Measurements from ENCODE around the gene MAML3. TPM values are rescaled to one million over a fixed set of nuclear protein-coding genes. Genes with fewer than 3 reads are reported as not detected.

Gene MAML3
- total RNA-seq, 1 experiment from 2014 or later, result 12.1 TPM

DNA sequence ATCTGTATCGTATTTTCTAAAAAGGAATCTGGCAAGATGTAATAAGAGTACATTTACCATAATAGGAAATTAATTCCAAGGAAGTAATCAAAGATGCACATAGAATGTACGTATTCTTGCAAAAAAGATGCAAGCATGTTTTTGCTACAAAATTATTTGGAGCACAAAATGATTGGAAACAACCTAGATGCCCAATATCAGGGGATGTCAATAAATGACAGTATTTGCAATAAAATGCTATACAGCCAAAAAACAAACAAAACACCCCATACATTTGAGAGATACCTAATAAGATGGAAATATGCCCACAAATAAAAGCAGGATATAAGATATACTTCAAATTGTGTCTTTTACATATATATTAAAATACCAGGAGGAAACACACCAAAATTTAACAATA, 29.3 kb upstream of the MAML3 start:
- no peaks in the 10 kb centered on the region for H3K4me1 ChIP-seq
- no peaks in the 10 kb centered on the region for H3K27me3 Mint-ChIP-seq (ENCODE audit: insufficient read depth, unreplicated experiment)
- H3K4me3 ChIP-seq (ENCODE audit: low read depth, low read length), result no peak overlapping the region
- TF ChIP-seq, protein P1, sequence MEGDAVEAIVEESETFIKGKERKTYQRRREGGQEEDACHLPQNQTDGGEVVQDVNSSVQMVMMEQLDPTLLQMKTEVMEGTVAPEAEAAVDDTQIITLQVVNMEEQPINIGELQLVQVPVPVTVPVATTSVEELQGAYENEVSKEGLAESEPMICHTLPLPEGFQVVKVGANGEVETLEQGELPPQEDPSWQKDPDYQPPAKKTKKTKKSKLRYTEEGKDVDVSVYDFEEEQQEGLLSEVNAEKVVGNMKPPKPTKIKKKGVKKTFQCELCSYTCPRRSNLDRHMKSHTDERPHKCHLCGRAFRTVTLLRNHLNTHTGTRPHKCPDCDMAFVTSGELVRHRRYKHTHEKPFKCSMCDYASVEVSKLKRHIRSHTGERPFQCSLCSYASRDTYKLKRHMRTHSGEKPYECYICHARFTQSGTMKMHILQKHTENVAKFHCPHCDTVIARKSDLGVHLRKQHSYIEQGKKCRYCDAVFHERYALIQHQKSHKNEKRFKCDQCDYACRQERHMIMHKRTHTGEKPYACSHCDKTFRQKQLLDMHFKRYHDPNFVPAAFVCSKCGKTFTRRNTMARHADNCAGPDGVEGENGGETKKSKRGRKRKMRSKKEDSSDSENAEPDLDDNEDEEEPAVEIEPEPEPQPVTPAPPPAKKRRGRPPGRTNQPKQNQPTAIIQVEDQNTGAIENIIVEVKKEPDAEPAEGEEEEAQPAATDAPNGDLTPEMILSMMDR (IDR thresholded peaks at IDR 0.05; ENCODE audit: insufficient read depth in 1 of 2, low read depth in 1 of 2, low read length in 1 of 2, severe bottlenecking in 1 of 2, unreplicated experiment in 1 of 2), result no peak
- H3K36me3 Mint-ChIP-seq (ENCODE audit: insufficient read depth, unreplicated experiment), result no peaks in the 10 kb centered on the region
- BruUV-seq (replicated peaks), result no TSS peak
- no peak for DNase-seq
- H3K27ac Mint-ChIP-seq (ENCODE audit: unreplicated experiment), result no peak overlapping the region
- no peaks in the 10 kb centered on the region for H3K9me3 ChIP-seq
- no peaks in the 10 kb centered on the region for H3K9me3 Mint-ChIP-seq (ENCODE audit: unreplicated experiment)
- no peak overlapping the region for H3K4me3 Mint-ChIP-seq (ENCODE audit: unreplicated experiment)
- POLR2A ChIA-PET, result no interaction called here
- H3K27me3 ChIP-seq (replicated peaks; ENCODE audit: control insufficient read depth, insufficient read depth, low read length), result no peaks in the 10 kb centered on the region
- H3K36me3 ChIP-seq (ENCODE audit: control insufficient read depth, insufficient read depth, low read length), result no peaks in the 10 kb centered on the region
- no peaks in the 10 kb centered on the region for H3K4me1 Mint-ChIP-seq (ENCODE audit: low read depth, unreplicated experiment)
- intact Hi-C loops (cut with micrococcal nuclease; ENCODE audit: unreplicated experiment), result no loop called here
- CTCF ChIA-PET, result no interaction called here

DNA sequence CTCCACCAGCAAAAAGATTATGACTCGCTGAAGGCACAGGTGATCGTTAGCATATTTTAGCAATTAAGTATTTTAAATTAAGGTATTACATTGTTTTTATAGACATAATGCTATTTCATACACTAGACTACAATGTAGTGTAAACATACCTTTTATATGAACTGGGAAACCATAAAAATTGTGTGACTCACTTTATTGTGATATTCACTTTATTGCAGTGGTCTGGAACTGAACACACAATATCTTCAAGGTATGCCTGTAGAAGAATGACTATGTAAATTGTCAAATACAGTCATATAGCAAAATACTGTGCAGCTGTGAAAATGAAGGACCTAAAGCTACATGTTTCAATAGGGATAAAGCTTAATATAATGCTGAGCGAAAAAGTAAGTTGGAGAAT, 26.6 kb upstream of the MAML3 start:
- BruUV-seq (replicated peaks), result no TSS peak

DNA sequence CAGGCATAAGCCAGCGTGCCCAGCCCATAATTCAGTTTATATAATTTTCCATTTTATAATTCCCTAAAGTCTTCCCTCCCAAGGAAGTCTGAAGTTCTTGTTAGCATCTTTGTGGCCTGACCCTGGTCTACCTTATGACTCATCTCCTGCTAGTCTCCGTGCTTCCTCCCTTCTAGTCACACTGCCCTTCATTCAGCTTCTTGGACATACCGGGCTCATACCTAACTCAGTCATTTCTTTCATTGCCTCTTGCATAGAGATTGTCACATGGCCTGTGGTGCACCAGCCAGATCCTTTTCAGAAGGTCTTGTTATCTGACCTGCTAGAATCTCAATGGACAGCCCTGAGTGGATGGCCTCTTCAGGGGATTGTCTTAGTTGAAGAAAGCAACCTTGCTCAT, 22.8 kb upstream of the MAML3 start:
- CTCF ChIA-PET, result no interaction called here
- TF ChIP-seq, protein P1 (IDR thresholded peaks at IDR 0.05; ENCODE audit: insufficient read depth in 1 of 2, low read depth in 1 of 2, low read length in 1 of 2, severe bottlenecking in 1 of 2, unreplicated experiment in 1 of 2), result no peak
- Mint-ChIP-seq H3K27me3 (ENCODE audit: insufficient read depth, unreplicated experiment) (no peaks in the 10 kb centered on the region), H3K4me1 (ENCODE audit: low read depth, unreplicated experiment) (no peaks in the 10 kb centered on the region), H3K36me3 (ENCODE audit: insufficient read depth, unreplicated experiment) (no peaks in the 10 kb centered on the region), H3K9me3 (ENCODE audit: unreplicated experiment) (no peaks in the 10 kb centered on the region), H3K27ac (ENCODE audit: unreplicated experiment) (no peak overlapping the region), H3K4me3 (ENCODE audit: unreplicated experiment) (no peak overlapping the region)
- POLR2A ChIA-PET, result no interaction called here
- H3K36me3 ChIP-seq (ENCODE audit: control insufficient read depth, insufficient read depth, low read length), result no peaks in the 10 kb centered on the region
- no peak for DNase-seq
- H3K4me1 ChIP-seq, result no peaks in the 10 kb centered on the region
- no peaks in the 10 kb centered on the region for H3K27me3 ChIP-seq (replicated peaks; ENCODE audit: control insufficient read depth, insufficient read depth, low read length)
- no TSS peak for BruUV-seq (replicated peaks)
- H3K4me3 ChIP-seq (ENCODE audit: low read depth, low read length), result no peak overlapping the region
- intact Hi-C loops (cut with micrococcal nuclease; ENCODE audit: unreplicated experiment), result no loop called here
- H3K9me3 ChIP-seq, result no peaks in the 10 kb centered on the region

More for the DNA sequence above, 26.6 kb upstream of the MAML3 start:
- intact Hi-C loops (cut with micrococcal nuclease; ENCODE audit: unreplicated experiment), result no loop called here
- Mint-ChIP-seq H3K36me3 (ENCODE audit: insufficient read depth, unreplicated experiment) (no peaks in the 10 kb centered on the region), H3K27ac (ENCODE audit: unreplicated experiment) (no peak overlapping the region), H3K4me1 (ENCODE audit: low read depth, unreplicated experiment) (no peaks in the 10 kb centered on the region), H3K9me3 (ENCODE audit: unreplicated experiment) (no peaks in the 10 kb centered on the region), H3K4me3 (ENCODE audit: unreplicated experiment) (no peak overlapping the region), H3K27me3 (ENCODE audit: insufficient read depth, unreplicated experiment) (no peaks in the 10 kb centered on the region)
- Histone ChIP-seq H3K9me3 (no peaks in the 10 kb centered on the region), H3K27me3 (replicated peaks; ENCODE audit: control insufficient read depth, insufficient read depth, low read length) (no peaks in the 10 kb centered on the region), H3K4me1 (no peaks in the 10 kb centered on the region), H3K36me3 (ENCODE audit: control insufficient read depth, insufficient read depth, low read length) (no peaks in the 10 kb centered on the region), H3K4me3 (ENCODE audit: low read depth, low read length) (no peak overlapping the region)
- TF ChIP-seq, protein P1 (IDR thresholded peaks at IDR 0.05; ENCODE audit: insufficient read depth in 1 of 2, low read depth in 1 of 2, low read length in 1 of 2, severe bottlenecking in 1 of 2, unreplicated experiment in 1 of 2), result no peak
- CTCF ChIA-PET, result no interaction called here
- POLR2A ChIA-PET, result no interaction called here
- no peak for DNase-seq

Measured in Caco-2 (cell line).